Tibial nerve (tissue), 3 donors: Measurements from ENCODE around the gene NEDD4.

Source experiments
- POLR2A ChIP-seq, 2 donors: fragments of 450-650 bp; IDR thresholded peaks; one replicate each; pipeline ENCODE4 v1.6.1; 2017; ENCODE audit warnings: antibody characterized with exemption in 2 of 2, mild to moderate bottlenecking in 2 of 2, moderate library complexity in 2 of 2
- TF ChIP-seq, protein P1 (sequence below), 5 experiments: fragments of 200-600 bp in 3 of 5; fragments of 450-650 bp in 2 of 5; sonication (generic) in 3 of 5; IDR thresholded peaks; one replicate each; pipeline ENCODE4 v1.5.1; 2016 to 2019; ENCODE audit warnings: antibody characterized with exemption in 5 of 5, mild to moderate bottlenecking in 3 of 5, moderate library complexity in 2 of 5

DNA sequence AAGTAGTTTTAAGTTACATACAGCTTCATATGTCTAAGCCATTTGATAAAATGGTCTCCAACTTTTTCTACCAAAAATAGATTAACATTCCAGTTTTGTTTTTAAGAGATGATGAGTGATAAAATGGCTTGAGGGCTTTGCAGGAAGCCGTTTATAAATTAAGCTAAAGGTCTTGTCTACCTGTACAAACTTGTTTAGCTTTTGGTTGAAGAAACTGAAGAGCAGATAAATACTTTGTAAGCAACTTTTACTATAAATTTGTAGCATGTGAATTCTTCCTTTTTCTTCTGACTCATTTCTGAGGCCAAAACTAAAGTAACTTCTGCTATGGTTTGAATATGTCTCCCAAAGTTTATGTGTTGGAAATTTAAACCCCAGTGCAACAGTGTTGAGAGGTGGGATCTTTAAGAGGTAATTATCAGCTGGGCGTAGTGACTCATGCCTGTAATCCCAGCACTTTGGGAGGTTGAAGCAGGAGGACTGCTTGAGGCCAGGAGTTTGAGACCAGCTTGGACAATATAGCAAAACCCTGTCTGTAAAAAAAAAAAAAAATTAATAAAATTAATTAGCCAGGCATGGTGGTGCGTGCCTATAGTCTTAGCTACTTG is 8.2 kb upstream of the NEDD4 start:
- TF ChIP-seq, protein P1, sequence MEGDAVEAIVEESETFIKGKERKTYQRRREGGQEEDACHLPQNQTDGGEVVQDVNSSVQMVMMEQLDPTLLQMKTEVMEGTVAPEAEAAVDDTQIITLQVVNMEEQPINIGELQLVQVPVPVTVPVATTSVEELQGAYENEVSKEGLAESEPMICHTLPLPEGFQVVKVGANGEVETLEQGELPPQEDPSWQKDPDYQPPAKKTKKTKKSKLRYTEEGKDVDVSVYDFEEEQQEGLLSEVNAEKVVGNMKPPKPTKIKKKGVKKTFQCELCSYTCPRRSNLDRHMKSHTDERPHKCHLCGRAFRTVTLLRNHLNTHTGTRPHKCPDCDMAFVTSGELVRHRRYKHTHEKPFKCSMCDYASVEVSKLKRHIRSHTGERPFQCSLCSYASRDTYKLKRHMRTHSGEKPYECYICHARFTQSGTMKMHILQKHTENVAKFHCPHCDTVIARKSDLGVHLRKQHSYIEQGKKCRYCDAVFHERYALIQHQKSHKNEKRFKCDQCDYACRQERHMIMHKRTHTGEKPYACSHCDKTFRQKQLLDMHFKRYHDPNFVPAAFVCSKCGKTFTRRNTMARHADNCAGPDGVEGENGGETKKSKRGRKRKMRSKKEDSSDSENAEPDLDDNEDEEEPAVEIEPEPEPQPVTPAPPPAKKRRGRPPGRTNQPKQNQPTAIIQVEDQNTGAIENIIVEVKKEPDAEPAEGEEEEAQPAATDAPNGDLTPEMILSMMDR (IDR thresholded peaks at IDR 0.05), result no peak
- TF ChIP-seq POLR2A (IDR thresholded peaks at IDR 0.05), result no peak
